ENCODE data around the gene NOS1. TPM values are rescaled to one million over a fixed set of nuclear protein-coding genes. Genes with fewer than 3 reads are reported as not detected.
"Not testable (repeated sequence)": the region's sequence is repeated elsewhere in the genome, so short reads cannot be mapped to it uniquely, and the experiment has no call there.

Gene NOS1
- total and polyA plus RNA-seq, 12 donors: 0.01 to 2.8 (median 0.45) TPM; not detected in 1

DNA sequence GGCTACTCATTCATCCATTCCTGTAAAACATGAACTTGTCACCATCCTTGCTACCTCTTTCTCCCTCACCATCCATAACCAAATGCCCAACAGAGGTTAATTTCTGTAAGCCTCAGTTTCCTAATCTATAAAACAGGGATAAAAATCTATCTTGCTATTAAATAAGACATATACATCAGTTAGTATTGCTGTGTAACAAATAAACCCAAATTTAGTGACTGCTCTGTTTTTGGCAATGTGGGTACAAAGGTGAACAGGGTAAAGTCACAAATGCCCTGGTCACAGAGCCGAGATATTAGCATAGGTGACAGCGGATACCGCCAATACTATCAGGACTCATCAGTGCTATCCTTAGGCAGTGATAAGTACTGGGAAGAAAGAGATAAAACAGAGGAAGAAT is 167.5 kb downstream of the NOS1 start:
- DNase-seq (no peak), ATAC-seq (no peak)
- peaks cover 0 to 6% (median 0%) of the 10 kb centered on the region in 11 donors for H3K9me3 ChIP-seq
- intact Hi-C loops (cut with DNase I): no loop called here
- no peak overlapping the region for H3K4me3 ChIP-seq
- WGBS, 2 donors: 94 to 97% methylated on average over 3 of the region's 3 CpGs
- TF ChIP-seq, protein P1, sequence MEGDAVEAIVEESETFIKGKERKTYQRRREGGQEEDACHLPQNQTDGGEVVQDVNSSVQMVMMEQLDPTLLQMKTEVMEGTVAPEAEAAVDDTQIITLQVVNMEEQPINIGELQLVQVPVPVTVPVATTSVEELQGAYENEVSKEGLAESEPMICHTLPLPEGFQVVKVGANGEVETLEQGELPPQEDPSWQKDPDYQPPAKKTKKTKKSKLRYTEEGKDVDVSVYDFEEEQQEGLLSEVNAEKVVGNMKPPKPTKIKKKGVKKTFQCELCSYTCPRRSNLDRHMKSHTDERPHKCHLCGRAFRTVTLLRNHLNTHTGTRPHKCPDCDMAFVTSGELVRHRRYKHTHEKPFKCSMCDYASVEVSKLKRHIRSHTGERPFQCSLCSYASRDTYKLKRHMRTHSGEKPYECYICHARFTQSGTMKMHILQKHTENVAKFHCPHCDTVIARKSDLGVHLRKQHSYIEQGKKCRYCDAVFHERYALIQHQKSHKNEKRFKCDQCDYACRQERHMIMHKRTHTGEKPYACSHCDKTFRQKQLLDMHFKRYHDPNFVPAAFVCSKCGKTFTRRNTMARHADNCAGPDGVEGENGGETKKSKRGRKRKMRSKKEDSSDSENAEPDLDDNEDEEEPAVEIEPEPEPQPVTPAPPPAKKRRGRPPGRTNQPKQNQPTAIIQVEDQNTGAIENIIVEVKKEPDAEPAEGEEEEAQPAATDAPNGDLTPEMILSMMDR (IDR thresholded peaks at IDR 0.05): no peak
- peaks cover 0 to 17% (median 9%) of the 10 kb centered on the region in 9 donors for H3K4me1 ChIP-seq
- H3K27me3 ChIP-seq: peaks cover 0 to 12% (median 0%) of the 10 kb centered on the region in 7 donors
- H3K36me3 ChIP-seq: no peaks in the 10 kb centered on the region
- no peak overlapping the region for H3K27ac ChIP-seq

DNA sequence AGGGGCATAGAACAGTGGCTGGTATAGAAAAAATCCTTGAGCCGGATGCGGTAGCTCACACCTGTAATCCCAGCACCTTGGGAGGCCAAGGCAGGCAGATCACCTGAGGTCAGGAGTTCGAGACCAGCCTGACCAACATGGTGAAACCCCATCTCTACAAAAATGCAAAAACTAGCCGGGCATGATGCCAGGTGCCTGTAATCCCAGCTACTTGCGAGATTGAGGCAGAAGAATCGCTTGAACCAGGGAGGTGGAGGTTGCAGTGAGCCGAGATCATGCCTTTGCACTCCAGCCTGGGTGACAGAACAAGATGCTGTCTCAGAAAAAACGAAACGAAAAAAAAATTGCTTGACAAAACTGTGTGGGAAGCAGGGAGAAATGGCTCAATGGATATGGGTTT is 168.8 kb downstream of the NOS1 start:
- H3K9me3 ChIP-seq; H3K27me3 ChIP-seq; intact Hi-C loops (cut with DNase I); H3K4me3 ChIP-seq; H3K27ac ChIP-seq; ATAC-seq; DNase-seq: not testable (repeated sequence)
- WGBS, 2 donors: 89 to 90% methylated on average over 9 of the region's 9 CpGs
- Histone ChIP-seq H3K36me3 (peaks cover 0 to 10% (median 0%) of the 10 kb centered on the region in 9 donors), H3K4me1 (peaks cover 0 to 25% (median 13%) of the 10 kb centered on the region in 9 donors)

DNA sequence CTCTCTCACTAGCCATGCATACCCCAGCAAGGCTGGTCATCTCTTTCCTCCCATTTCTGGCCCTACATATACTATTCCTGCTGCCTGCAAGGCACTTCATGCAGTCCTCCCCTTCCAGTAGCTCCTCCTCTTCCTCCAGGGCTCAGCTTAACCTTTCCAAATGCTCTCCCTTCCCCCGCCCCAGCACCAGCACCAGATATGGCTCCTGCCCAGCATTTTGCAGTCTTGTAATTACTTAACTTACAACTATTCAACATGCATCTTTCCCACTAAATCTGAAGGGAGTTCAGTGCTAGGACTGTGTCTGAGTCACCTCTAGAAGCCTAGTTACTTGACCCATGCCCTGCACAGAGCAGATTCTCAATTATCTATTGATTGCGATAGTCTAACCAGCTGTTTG is 169.4 kb downstream of the NOS1 start:
- H3K4me3 ChIP-seq: no peak overlapping the region
- H3K27ac ChIP-seq: no peak overlapping the region
- peaks cover 0 to 25% (median 13%) of the 10 kb centered on the region in 9 donors for H3K4me1 ChIP-seq
- WGBS, 2 donors: 82 to 83% methylated on average over 2 of the region's 2 CpGs
- H3K9me3 ChIP-seq: peaks cover 0 to 6% (median 0%) of the 10 kb centered on the region in 11 donors
- ATAC-seq (no peak), DNase-seq (no peak)
- intact Hi-C loops (cut with DNase I): no loop called here
- H3K36me3 ChIP-seq: peaks cover 0 to 14% (median under 1%) of the 10 kb centered on the region in 9 donors
- TF ChIP-seq, protein P1 (IDR thresholded peaks at IDR 0.05): no peak
- H3K27me3 ChIP-seq: peaks cover 0 to 2% (median 0%) of the 10 kb centered on the region in 7 donors

DNA sequence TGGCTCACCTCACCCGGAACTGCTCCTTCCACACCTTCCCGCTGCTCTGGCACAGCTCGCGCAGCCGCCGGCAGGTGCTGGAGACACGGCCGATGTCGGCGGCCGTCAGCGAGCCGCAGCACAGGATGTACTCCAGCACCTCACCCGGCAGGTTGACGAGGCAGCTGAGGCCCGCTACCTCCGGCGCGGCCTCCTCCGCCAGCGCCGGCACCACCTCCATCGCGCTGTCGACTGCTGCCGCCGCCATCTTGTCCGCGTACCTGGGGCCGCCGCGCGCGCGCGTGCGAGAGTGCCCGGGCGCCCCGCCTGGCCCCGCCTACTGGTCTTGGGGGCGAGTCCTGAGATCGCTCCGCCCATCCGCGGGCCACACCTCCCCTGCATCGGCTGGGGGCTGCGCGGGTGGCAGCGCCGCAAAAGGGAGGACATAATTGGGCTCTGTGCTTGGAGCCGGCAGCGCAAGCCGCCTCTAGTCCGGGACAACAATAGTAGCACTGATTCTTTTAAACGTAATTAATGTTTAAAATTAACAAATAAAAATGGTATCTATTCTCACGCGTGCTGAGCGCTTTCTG is 171.1 kb downstream of the NOS1 start, which contains the start of gene FBXO21:
Gene FBXO21, minus strand, starts transcription at position 261 of the 572 bp plus-strand sequence. Its CDS starts 14 bp downstream, at position 247.
- peak; percentile 89 to 93 for DNase-seq
- peaks cover 0 to 32% (median 15%) of the 10 kb centered on the region in 9 donors for H3K36me3 ChIP-seq
- peaks cover 0 to 6% (median 0%) of the 10 kb centered on the region in 11 donors for H3K9me3 ChIP-seq
- peak within 1 kb of the TSS; percentile 55 to 86 (median 78) for H3K27ac ChIP-seq
- no peaks in the 10 kb centered on the region for H3K27me3 ChIP-seq
- intact Hi-C loops (cut with DNase I): no loop called here
- ATAC-seq: peak; percentile 95 to 99 (median 98)
- 1 to 2% methylated on average over 50 to 59 of the region's 59 CpGs for WGBS, 2 donors
- TF ChIP-seq, protein P1 (IDR thresholded peaks at IDR 0.05): no peak
- H3K4me1 ChIP-seq: peaks cover 0 to 25% (median 13%) of the 10 kb centered on the region in 9 donors
- H3K4me3 ChIP-seq: peak within 1 kb of the TSS; percentile 55 to 97 (median 85)

DNA sequence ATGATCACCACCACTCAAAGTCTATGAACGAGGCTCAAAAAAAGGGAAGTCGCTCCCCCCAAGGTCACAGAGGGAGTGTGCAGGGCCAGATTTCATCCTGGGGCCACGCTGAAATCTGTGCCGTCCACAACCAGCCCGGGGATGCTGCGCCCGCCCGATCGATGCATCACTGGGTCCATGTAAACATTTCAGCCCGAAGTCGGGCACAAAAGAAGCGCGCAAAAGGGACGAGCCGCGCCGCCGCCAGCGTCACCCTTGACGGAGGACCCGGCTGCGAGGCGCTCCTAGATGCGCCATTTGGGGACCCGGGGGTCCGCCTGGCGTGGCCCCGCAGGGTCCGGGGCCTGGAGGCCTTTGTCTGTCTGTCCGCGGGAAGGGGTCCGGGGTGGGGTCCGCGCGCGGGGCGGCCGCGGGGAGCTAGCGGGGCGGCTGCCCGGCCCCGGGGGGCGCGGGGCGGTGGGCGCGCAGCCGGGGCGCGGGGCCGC is 171.7 kb downstream of the NOS1 start:
- Histone ChIP-seq H3K9me3 (peaks cover 0 to 6% (median 0%) of the 10 kb centered on the region in 11 donors), H3K27me3 (no peaks in the 10 kb centered on the region), H3K27ac (peak overlapping the region; percentile 55 to 86 (median 78)), H3K4me3 (peak overlapping the region; percentile 55 to 97 (median 85)), H3K36me3 (peaks cover 0 to 37% (median 16%) of the 10 kb centered on the region in 9 donors), H3K4me1 (peaks cover 0 to 27% (median 13%) of the 10 kb centered on the region in 9 donors)
- WGBS, 2 donors: 0 to 1% methylated on average over 38 to 51 of the region's 52 CpGs
- intact Hi-C loops (cut with DNase I): no loop called here
- ATAC-seq (peak in 7 of 8 donors; percentile 2 to 37 (median 15)), DNase-seq (peak; percentile 12 to 27)
- TF ChIP-seq, protein P1 (IDR thresholded peaks at IDR 0.05): no peak
